GM13976 (cell line): Measurements from ENCODE around the gene TMCC3.
"Not testable (repeated sequence)": the region's sequence is repeated elsewhere in the genome, so short reads cannot be mapped to it uniquely, and the experiment has no call there.

Experiments used
- DNase-seq: peaks from one replicate; pipeline ENCODE4 v3.0.0; 2012; ENCODE audit warnings: low spot score
- in situ Hi-C: fragments of 300-500 bp; cut with MboI; formaldehyde crosslinking; loops from one replicate; pipeline ENCODE4 v1.12.0; 2022; ENCODE audit warnings: low sequenced_read_pairs, mixed read lengths, inconsistent platforms; ENCODE audit not compliant: unreplicated experiment
- TF ChIP-seq, protein P1 (sequence below): IDR thresholded peaks from 2 replicates; pipeline ENCODE4 v1.5.1; 2012; ENCODE audit warnings: borderline replicate concordance, mild to moderate bottlenecking; ENCODE audit not compliant: insufficient read depth; ENCODE audit errors: extremely low read depth, missing control alignments, control extremely low read depth

Gene TMCC3

DNA sequence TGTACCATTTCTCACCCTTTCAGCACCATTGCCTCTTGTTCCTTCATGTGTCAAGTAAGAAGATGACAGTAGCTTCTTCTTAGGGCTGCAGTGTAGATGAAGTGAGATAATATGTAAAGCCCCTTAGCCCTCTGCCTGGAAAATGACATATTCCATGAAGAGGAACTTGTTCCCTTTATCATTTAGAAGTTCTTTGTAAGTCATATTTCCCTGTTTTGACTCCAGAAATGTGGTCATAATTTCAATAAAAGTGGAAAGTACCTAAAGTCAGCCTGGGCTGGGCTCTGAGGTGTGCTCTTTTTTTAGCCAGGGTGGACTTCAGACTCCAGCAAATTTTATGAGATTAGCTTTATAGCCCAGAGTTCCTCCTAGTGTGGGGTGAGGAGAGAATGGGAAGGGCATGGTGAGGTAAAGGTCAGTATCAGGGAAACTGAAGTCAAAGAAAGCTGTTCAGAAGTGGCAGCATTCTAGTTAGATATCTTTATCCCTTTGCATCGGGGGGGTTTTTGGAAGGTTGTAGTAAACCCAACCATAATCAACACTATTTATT lies 92.5 kb downstream of the TMCC3 start:
- in situ Hi-C loops, result no loop called here
- DNase-seq, result no peak

DNA sequence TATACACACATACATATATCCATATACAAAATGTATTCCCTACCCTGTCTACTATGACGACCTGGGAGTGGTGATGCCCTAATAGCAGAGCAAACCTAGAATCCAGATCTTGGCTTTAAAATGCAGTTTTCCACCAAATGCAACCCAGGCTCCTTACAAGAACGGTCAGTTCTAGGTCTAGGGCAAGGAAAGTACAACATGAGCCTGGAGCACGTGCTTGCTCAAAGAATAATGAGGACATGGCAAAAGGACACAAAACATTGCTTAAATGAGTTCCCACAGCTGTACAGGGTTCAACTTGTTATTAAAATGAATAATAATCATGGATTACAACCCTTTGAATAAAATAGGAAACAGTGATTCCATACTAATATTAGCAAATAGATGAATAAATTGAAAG lies 94.7 kb downstream of the TMCC3 start:
- TF ChIP-seq, protein P1, sequence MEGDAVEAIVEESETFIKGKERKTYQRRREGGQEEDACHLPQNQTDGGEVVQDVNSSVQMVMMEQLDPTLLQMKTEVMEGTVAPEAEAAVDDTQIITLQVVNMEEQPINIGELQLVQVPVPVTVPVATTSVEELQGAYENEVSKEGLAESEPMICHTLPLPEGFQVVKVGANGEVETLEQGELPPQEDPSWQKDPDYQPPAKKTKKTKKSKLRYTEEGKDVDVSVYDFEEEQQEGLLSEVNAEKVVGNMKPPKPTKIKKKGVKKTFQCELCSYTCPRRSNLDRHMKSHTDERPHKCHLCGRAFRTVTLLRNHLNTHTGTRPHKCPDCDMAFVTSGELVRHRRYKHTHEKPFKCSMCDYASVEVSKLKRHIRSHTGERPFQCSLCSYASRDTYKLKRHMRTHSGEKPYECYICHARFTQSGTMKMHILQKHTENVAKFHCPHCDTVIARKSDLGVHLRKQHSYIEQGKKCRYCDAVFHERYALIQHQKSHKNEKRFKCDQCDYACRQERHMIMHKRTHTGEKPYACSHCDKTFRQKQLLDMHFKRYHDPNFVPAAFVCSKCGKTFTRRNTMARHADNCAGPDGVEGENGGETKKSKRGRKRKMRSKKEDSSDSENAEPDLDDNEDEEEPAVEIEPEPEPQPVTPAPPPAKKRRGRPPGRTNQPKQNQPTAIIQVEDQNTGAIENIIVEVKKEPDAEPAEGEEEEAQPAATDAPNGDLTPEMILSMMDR, result no peak
- in situ Hi-C loops, result no loop called here
- no peak for DNase-seq

More for the DNA sequence above, 92.5 kb downstream of the TMCC3 start:
- TF ChIP-seq, protein P1, result no peak

DNA sequence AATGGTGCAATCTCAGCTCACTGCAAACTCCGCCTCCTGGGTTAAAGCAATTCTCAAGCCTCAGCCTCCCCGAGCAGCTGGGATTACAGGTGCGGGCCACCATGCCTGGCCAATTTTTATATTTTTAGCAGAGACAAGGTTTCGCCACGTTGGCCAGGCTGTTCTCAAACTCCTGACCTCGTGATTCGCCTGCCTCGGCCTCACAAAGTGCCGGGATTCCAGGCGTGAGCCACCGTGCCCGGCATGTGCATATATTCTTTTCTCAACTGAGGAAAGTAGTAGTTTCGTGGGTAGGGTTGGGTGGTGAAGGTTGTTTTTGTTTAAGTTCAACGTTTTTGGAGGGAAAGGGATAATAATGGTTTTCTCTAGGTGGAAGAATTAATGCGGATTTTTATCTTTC lies 96.5 kb downstream of the TMCC3 start:
- in situ Hi-C loops, result no loop called here
- TF ChIP-seq, protein P1, result no peak
- DNase-seq, result no peak

DNA sequence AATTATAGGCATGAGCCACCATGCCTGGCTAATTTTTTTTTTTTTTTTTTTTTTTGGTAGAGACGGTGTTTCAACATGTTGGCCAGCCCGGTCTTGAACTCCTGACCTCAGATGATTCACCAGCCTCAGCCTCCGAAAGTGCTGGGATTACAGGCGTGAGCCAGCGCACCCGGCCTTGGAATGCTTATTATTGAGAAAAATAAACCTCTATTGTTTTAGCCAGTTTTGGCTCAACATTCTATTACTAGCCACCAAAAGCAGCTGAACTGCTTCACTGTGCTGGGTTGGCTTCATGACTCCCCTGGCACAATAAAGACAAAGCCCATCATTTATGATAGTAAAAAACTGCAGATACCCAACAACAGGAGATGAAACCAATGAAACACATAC lies 97.2 kb downstream of the TMCC3 start:
- TF ChIP-seq, protein P1, result no peak
- DNase-seq, result no peak
- in situ Hi-C loops, result no loop called here

DNA sequence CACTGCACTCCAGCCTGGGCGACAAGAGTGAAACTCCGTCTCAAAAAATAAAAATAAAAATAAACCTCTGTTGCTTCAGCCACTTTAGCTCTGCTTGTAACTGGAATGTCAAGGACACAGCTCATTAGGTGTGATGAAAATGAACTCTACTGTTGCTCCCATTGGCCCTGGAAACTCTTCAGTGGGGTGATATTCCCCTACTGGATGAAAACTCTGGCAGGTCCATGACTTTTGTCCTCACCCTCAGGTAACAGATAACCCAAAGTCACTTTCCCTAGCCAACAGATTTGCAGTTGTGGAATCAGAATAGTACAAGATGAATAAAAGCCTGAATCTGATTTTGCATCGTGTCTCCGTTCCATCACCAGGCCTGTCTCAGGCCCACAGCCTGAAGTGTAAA lies 98.5 kb downstream of the TMCC3 start:
- in situ Hi-C loops, result no loop called here
- TF ChIP-seq, protein P1, result no peak
- DNase-seq, result no peak

DNA sequence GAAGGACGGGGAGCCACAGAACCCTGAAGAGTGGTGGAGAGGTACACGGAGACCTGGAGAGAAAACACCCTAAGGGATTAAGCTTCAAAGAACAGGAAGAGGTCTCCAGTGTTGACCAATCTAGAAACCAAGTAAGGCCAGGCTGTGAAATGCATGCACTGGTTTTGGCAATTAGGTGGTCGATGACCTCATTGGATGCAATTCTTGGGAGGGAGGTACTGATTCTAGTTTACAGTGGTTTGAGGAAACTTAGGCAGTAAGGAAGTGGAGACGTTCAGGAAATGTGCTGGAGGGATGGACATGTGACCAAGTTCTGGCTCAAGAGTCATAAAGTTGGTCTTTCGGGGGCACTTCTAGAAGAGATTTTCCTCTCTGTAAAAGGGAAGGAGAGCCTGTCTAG lies 99.4 kb downstream of the TMCC3 start:
- DNase-seq, result no peak
- in situ Hi-C loops, result no loop called here
- TF ChIP-seq, protein P1, result no peak

DNA sequence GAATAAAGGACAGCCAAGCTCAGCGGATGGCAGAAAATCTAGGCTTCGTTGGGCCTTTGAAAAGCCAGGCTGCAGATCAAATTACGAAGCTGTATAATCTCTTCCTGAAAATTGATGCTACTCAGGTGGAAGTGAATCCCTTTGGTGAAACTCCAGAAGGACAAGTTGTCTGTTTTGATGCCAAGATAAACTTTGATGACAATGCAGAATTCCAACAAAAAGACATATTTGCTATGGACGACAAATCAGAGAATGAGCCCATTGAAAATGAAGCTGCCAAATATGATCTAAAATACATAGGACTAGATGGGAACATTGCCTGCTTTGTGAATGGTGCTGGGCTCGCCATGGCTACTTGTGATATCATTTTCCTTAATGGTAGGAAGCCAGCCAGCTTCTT lies 101.5 kb downstream of the TMCC3 start:
- in situ Hi-C loops, DNase-seq: not testable (repeated sequence)
